NK-92 (cell line): Measurements from ENCODE around the gene CNTN4.

Experiments used
- DNase-seq: peaks from one replicate; lab custom pipeline; 2025; ENCODE audit not compliant: unreplicated experiment; lab: John Stamatoyannopoulos, UW

CNTN4 gene

DNA sequence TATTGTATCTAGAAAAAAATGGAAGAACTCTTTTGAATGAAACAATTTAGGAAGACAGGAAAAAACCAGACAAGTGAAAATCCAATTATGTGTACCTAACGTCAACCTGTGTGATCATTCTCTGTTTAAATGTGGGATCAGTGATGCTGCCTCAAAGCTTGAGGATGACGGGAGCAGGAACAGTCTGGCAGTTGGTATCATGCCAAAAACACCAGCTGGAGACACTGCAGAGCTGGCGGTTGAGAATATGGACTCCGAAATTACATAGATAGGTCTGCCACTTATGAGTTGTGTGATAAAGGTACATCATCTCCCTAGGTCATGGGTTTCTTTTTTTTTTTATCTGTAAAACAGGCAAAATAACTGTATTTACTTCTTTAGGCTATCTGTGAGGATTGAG lies 480.5 kb downstream of the CNTN4 start:
- DNase-seq = no peak

DNA sequence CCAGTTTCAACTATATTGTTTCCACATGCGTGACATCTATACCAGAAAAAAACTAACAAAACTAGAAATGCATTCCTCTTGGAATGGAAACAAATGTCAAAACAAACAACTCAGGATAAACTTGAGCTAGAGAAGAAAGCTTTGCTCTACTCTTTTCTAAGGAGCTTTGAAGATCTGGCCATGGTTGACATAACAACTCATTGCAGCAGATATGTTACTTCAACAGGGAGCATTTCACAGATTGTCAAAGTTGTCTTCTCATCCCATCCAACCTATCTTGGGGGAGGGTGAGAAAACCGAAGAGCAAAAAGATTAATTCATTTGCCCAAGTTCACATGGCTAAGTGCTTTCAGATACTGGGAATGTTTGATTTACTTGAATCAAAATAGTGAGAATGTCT lies 484.4 kb downstream of the CNTN4 start:
- DNase-seq = no peak

DNA sequence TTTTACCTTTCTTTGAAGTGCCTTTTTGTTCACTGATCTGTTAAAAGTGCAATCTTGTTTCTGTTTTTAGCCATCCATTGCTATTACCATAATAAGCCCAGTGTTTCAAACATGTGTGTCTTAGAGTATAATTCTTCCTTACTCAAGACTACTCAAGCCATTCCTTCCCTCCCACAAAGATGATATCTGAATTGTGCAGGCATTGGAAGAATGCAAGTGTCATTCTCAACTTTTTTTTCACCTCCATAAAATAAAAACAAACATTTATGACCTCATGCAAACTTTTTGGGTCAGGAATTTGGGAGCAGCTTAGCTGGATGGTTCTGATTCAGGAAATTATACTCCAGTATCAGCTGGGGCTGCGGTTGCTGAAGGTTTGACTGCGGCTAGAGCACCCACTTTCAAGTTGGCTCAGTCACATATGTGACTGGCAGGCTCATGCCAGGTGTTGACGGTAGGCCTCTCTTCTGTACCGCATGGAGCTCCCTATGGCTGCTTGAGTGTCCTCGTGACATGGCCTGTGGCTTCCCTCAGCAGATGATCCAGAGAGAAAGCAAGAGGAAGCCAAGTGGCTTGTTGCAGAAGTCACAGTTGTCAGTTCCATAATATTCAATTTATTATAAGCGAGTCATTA lies 490.8 kb downstream of the CNTN4 start:
- DNase-seq = no peak

DNA sequence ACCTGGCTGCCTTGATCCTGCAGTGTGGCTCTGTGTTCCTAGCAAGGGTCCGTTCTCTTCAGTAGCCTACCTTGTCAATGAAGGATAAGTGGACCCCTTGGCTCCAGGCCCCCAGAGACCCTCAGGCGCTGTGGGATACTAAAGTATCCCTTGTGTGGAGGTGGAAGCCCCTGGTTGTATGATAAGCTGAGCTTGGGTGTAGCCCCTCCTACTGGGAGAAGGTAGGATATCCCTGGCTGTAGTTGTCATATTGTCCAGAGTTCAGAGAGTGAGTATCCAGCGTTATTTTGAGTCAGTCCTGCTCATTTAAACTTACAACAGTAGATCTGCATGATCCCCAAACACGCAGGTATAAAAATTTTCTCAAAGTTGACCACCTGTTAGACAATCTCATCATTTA lies 496.8 kb downstream of the CNTN4 start:
- no peak for DNase-seq

DNA sequence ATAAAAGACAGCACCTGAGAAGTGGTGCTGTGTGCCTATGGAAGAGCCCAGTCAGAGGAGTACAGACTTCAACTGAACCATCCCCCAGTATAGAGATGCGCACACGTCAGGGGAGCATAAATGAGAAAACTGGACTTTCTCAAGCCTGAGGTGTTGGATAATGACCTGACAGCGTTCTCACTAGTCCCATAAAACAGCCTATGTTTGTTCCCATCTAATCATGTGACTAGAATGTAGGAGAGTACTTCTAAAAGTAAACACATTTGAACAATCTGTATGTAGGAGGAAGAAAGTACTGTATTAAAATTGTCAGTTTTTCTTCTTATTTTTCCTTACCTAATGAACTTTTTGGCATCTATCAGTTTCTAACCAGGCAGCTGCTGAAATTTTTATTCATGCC lies 498.9 kb downstream of the CNTN4 start:
- DNase-seq = no peak

GRCh38 chr3:2599471-2599870 lies 500.8 kb downstream of the CNTN4 start:
- no peak for DNase-seq

- DNase-seq = no peak
These were observed 505.1 kb downstream of the CNTN4 start for GRCh38 chr3:2603692-2604289.

GRCh38 chr3:2614578-2614977 lies 515.9 kb downstream of the CNTN4 start:
- no peak for DNase-seq

- DNase-seq = no peak
These were observed 516.4 kb downstream of the CNTN4 start for GRCh38 chr3:2615080-2615479.

DNA sequence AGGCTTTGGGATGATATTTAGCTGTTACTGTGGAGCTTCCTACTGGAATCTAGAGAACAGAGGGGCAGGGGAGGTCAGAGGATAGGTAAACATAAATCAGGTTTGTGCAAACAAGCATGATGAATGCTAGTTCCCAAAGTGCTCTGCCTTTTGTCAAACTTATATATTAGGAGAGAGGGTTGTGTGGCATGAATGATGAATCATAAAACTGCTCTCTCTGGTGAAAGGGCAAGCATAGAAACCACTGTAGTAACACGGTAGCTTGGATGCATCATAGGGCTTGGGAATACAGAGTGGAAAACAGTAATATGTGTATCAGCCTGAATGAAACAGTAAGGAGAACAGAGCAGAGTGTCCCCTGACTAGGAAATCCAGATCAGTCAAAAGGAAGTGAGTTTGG lies 524.8 kb downstream of the CNTN4 start:
- no peak for DNase-seq

DNA sequence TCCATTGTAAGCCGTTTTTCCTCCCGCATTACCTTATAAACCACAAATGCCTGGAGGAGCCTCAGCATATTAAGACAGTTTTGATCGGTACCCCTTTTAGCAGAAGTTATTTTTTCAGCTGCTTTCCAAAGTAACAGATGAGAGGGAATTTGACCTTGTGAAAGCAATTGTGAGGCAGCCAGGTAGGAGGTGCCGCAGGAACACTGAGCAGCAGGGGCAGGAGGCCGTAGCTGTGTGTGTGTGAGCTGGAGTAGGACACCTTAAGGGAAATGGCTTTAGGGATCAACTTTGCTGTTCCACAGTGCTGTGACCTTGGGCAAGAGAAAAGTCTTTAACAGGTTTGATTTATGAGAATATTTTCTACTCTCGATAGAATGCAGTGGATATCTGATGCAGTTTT lies 529.5 kb downstream of the CNTN4 start:
- no peak for DNase-seq

DNA sequence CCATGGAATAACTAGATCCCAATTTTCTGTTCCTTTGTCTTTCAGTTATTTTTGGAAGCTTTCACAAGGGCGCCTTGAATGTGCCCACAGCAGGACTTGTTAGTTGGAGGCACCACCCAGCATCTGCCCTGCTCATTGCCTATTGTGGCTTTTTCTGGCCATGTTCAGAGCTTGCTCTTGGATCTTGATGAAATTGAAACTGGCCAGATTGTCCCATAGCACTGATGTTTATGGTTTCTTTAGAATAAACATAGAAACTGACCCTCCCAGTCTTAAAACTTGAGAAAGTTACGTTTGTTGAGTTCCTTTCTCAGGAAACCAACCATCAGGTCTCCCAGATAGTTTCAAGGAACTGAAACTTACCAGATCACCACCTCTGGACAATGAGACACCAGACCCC lies 536.8 kb downstream of the CNTN4 start:
- no peak for DNase-seq

GRCh38 chr3:2643606-2644005 lies 544.9 kb downstream of the CNTN4 start:
- no peak for DNase-seq

DNA sequence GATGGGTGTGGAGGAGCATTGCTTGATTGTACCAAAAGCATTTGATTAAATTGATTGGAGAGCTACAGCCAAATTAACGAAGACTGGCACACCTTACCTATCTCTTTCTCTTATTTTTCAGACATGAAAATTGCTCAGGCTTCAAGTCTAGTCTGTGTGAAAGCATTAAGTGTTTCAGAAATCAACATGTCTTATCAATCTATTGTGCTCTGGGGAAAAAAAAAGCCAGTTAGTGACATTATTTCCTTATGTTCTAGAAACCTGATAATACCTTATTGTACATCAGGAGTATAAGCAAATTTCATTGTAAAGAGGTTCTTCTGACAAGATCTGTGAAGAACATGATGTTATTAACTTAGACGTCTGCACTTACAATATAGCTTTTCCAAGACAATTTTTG lies 546.3 kb downstream of the CNTN4 start:
- no peak for DNase-seq

DNA sequence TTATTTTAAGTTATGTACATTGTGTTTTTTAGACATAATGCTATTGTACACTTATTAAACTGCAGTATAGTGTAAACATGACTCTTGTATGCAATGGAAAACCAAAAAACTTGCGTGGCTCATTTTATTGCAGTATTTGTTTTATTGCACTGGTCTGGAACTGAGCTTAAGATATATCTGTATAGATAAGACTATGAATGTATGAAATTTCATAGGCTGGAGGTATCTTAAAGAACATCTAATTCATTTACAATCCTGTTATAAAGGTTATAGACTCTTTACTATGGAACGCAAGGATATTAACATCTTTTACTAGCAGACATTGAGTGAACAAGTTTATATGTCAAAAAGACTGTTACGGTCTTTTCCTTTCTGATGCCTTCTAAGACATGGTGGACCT lies 552.1 kb downstream of the CNTN4 start:
- DNase-seq = no peak

DNA sequence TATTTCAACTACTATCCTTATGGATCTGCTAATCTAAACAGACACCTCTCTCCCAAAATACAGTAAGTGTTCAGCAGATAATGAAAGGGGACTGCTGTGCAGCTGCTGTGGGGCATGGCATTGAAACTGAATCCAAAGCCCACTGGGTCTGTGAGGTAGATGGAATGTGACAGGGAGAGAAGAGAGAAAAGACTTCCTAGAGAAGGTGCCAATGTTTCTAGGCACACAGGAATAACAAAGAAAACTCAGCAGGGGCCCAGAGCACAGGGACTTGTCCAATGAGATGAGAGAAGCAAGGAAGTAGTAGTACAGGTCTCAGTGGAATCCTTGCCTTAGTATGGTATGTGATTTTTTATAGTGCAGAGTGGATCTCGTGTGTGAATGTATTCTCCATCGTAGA lies 553.7 kb downstream of the CNTN4 start:
- no peak for DNase-seq

GRCh38 chr3:2653706-2654105 lies 555.0 kb downstream of the CNTN4 start:
- DNase-seq = no peak

DNA sequence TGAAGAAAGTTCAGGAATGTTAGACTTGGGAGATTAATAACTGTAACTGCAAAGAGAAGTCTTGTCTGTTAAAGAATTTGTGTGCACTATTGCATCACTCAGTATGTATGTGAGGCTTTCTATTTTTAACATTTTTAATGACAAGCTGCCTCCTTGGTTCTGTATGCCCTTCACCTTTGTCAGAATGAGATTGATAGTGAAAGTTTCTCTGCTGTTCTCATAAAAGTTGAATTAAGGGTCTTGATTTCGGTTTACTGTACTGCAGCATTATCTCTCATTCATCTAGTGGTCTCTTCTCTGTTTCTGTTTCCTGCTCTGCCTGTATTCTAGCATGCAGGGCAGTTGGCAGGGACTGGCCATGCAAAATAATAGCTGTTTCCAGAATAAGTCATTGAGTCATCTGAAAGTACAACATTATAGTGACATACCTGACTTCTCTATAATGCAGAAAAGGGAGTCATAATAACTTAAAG lies 556.6 kb downstream of the CNTN4 start:
- DNase-seq = no peak

GRCh38 chr3:2656806-2657777 lies 558.4 kb downstream of the CNTN4 start:
- no peak for DNase-seq

DNA sequence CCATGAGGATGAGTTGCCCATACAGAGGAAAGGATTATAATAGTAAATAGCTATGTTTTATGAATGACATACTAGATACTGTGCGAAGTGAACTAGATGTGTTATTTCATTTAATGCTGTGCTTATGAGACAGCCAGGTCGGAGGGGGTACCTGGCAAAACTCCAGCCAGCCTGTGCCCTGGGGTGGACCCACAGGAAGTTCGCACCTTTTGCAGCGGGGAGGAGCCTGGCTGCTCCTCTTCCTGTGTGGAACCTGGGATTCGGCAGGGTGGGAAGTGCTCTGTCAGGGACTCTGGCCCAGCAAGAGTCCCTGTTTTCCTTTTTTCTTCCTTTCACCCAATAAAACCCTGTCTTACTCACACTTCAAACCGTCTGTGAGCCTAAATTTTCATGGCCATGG lies 559.3 kb downstream of the CNTN4 start:
- DNase-seq = no peak

GRCh38 chr3:2659896-2660295 lies 561.2 kb downstream of the CNTN4 start:
- DNase-seq = no peak

GRCh38 chr3:2661078-2661477 lies 562.4 kb downstream of the CNTN4 start:
- DNase-seq = no peak
